ENCODE data around the gene ACSM2A. TPM values are rescaled to one million over a fixed set of nuclear protein-coding genes. Genes with fewer than 3 reads are reported as not detected.
"Not testable (repeated sequence)": the region's sequence is repeated elsewhere in the genome, so short reads cannot be mapped to it uniquely, and the experiment has no call there.

Gene ACSM2A
- total RNA-seq, 1 donor = not detected

- not testable (repeated sequence) for H3K4me3 ChIP-seq (ENCODE audit: low read depth, low read length); DNase-seq (ENCODE audit: low read depth)
Observed at GRCh38 chr16:20470732-20471131, 19.4 kb downstream of the ACSM2A start.

- not testable (repeated sequence) for DNase-seq (ENCODE audit: low read depth); H3K4me3 ChIP-seq (ENCODE audit: low read depth, low read length)
Observed at GRCh38 chr16:20477188-20477744, 25.9 kb downstream of the ACSM2A start.

- DNase-seq (ENCODE audit: low read depth); H3K4me3 ChIP-seq (ENCODE audit: low read depth, low read length): not testable (repeated sequence)
Observed at GRCh38 chr16:20483989-20484388, 32.7 kb downstream of the ACSM2A start.

- no peak overlapping the region for H3K4me3 ChIP-seq (ENCODE audit: low read depth, low read length)
- no peak for TF ChIP-seq CTCF (IDR thresholded peaks at IDR 0.05; ENCODE audit: insufficient read depth, low read length)
- DNase-seq (ENCODE audit: low read depth) = no peak
Observed at GRCh38 chr16:20484726-20485125, 33.4 kb downstream of the ACSM2A start.

- DNase-seq (ENCODE audit: low read depth) = no peak
- no peak for TF ChIP-seq CTCF (IDR thresholded peaks at IDR 0.05; ENCODE audit: insufficient read depth, low read length)
- H3K4me3 ChIP-seq (ENCODE audit: low read depth, low read length) = no peak overlapping the region
Observed at GRCh38 chr16:20485408-20485807, 34.1 kb downstream of the ACSM2A start.

- H3K4me3 ChIP-seq (ENCODE audit: low read depth, low read length); DNase-seq (ENCODE audit: low read depth): not testable (repeated sequence)
Observed at GRCh38 chr16:20490994-20491393, 39.7 kb downstream of the ACSM2A start.

GRCh38 chr16:20491448-20491847, 40.1 kb downstream of the ACSM2A start:
- not testable (repeated sequence) for H3K4me3 ChIP-seq (ENCODE audit: low read depth, low read length); DNase-seq (ENCODE audit: low read depth)

GRCh38 chr16:20504418-20504817, 53.1 kb downstream of the ACSM2A start:
- no peak for DNase-seq (ENCODE audit: low read depth)
- TF ChIP-seq CTCF (IDR thresholded peaks at IDR 0.05; ENCODE audit: insufficient read depth, low read length) = no peak
- H3K4me3 ChIP-seq (ENCODE audit: low read depth, low read length) = no peak overlapping the region

- DNase-seq (ENCODE audit: low read depth) = no peak
- no peak for TF ChIP-seq CTCF (IDR thresholded peaks at IDR 0.05; ENCODE audit: insufficient read depth, low read length)
Observed at GRCh38 chr16:20507280-20507679, 56.0 kb downstream of the ACSM2A start.

GRCh38 chr16:20510323-20510722, 59.0 kb downstream of the ACSM2A start:
- DNase-seq (ENCODE audit: low read depth) = no peak
- no peak for TF ChIP-seq CTCF (IDR thresholded peaks at IDR 0.05; ENCODE audit: insufficient read depth, low read length)
- no peak overlapping the region for H3K4me3 ChIP-seq (ENCODE audit: low read depth, low read length)

More at GRCh38 chr16:20507280-20507679, 56.0 kb downstream of the ACSM2A start:
- H3K4me3 ChIP-seq (ENCODE audit: low read depth, low read length) = no peak overlapping the region

All from fibroblast of the aortic adventitia (primary cell).